GM18508 (cell line): Measurements from ENCODE around the gene IVD.

Experiments
- ATAC-seq: cut with Tn5 transposase; IDR thresholded peaks from one replicate; pipeline ENCODE4 v1.9.1; 2021; ENCODE audit warnings: moderate number of reproducible peaks; ENCODE audit not compliant: insufficient read depth, unreplicated experiment

The IVD gene

DNA sequence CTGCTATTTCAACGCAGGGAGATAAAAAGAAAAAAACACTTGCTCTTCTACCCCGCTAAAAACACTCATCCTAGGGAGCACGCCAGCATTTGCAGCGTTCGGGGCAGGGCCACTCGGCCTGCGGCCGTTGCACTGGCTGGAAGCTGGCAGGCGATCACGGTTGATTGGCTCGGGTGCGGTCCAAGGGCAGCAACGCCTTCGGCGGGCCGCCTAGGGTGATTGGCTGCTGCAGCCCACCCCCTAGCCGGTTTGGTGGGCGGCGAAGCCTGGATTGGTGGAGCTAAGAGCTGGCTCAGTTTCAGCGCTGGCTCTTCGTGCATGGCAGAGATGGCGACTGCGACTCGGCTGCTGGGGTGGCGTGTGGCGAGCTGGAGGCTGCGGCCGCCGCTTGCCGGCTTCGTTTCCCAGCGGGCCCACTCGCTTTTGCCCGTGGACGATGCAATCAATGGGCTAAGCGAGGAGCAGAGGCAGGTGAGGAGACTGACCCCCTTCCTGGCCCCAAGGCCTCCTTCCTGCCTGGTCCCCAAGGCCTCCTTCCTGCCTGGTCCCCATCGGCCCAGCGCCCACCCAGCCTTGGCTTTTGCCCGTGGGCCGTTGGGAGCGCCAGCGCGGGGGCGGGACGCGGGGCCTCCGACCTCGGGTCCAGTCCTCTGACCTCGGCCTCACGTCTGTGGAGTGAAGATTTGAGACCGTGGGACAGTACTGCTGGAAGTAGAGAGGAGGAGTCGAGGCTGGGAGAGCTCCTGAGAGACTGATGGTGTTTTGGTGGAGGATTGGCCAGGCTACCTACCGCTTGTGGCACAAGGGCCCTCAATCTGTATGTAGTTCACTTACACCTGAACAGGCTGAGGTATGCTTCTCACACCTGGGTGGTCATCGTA is at the start of gene IVD:
Gene IVD, plus strand, starts transcription at position 295 of the 881 bp plus-strand sequence. Its CDS starts 33 bp downstream, at position 328.
- peak; percentile 71 for ATAC-seq

DNA sequence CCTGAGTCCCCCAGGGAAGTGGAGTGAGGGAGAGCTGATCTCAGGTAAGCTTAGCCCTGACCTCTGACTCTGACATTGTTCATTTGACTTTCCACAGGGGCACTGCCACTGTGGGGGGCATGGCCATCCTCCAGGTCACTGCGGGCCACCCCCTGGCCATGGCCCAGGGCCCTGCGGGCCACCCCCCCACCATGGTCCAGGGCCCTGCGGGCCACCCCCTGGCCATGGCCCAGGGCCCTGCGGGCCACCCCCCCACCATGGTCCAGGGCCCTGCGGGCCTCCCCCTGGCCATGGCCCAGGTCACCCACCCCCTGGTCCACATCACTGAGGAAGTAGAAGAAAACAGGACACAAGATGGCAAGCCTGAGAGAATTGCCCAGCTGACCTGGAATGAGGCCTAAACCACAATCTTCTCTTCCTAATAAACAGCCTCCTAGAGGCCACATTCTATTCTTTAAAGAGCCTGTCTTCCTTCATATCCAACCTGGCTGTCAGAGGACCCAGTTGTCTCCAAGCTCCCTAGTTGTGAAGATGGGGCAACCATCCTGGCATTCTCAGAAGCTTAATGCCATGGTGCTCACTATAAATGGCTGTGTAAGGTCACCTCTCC is 49.5 kb upstream of the IVD start:
- no peak for ATAC-seq

DNA sequence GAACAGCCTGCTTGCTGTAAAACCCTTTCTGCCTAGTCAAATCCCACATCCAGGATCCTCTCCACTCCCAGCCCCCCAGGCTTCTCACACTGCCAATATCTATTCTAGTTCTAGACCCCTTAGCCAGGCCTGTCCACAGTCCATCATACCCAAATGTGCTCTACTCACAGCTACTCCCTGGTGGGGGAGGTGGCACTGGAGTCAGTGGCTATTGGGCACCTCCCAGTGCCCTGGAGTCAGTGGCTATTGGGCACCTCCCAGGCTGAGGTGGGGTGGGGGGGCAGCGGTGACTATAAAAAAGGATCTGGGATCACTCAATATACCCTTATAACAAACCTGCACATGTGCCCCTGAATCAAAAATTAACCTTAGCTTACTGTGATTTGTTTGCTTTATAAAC is 48.3 kb upstream of the IVD start:
- ATAC-seq: no peak

DNA sequence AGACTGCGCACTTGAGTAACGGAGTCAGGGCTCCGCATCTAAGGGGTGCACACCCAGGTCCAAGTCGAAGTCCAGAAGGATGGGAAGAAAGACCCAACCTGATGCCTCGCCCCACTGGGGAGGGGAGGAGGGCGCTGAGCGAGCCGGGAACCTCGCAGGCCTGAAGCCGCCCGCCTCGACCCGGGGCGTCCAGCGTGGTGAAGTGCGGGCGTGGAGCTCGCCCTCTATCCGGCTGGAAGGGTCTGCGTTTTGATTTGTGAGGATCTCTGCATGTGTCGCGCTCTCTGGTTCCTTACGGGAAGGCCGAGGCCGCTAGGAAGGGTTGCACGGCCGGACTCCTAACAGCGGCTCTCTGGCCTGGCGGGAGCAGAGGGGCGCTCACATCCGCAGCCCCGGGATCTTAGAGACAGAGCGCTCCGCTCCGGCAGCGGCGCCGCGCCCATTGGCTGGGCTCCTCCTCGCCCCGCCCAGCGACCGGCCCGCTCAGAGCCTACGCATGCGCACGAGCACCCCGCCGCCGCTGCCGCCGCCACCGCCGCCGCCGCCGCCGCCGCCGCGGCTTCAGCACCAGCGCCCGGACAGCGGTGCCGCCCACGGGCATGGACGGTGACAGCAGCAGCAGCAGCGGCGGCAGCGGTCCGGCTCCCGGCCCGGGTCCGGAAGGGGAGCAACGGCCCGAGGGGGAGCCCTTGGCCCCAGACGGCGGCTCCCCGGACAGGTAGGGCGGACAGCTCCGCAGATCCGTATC is 47.7 kb upstream of the IVD start, which contains the start of gene DISP2:
Gene DISP2, plus strand, starts transcription at position 497 of the 748 bp plus-strand sequence. Its CDS starts 103 bp downstream, at position 600.
- ATAC-seq: no peak

DNA sequence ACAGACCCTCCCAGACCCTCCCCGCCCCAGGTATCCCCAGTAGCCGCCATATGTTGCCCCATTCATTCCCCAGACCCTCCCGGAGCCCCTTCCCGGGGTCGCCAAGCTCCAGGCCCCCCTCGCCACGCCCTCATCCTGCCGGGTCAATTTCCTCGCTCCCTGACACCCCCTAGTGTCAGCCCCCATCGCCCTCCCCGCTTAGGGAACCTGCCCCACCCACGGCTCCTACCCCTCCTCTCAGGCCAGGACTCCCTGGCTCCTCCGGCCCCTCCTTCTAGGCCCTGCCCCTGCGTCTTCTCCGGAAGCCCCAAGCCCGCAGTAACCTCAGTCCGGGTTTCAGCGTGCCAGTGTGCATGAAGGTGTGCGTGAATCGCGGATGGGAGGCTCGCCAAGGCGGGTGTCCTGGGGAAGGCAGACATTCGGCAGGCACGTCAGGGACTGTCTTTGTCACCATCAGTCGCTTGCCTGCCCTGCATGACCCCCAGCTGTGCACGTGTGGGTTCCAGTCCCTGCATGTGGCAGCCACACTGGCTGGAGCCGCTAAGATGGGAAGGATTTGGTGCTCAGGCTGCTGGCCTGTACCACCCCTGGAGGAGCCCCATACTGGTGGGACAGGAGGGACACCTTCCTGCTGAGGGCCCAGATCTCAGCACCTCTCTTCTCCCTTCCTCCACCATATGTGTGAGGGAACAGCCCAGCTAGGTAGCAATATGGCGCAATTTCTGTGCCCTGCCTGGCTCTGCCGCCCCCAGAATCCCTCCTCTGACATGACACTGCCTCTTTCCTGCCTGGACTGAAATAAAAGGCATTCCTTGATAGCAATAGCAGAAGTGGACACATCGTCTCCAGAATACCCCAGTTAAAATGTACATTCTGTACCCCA is 46.9 kb upstream of the IVD start:
- no peak for ATAC-seq

DNA sequence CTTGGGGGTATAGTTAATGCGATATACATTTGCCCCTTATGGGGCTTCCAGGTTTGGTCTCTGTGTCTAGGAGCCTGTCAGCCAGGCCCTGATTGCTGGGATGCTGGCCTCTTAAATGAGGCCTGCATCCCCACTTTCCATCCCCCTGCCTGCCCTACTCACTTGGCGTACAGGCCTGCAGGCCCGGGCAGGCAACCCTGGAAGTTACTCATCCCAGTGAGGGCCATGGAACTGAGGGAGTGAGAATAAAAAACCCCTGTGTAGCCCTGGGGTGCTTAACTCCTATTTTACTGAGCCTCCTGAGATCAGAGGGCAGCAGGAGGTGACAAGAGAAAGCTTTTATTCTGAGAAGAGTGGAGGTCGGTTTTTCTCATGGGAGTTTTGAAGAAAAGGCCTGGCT is 45.6 kb upstream of the IVD start:
- ATAC-seq: no peak

DNA sequence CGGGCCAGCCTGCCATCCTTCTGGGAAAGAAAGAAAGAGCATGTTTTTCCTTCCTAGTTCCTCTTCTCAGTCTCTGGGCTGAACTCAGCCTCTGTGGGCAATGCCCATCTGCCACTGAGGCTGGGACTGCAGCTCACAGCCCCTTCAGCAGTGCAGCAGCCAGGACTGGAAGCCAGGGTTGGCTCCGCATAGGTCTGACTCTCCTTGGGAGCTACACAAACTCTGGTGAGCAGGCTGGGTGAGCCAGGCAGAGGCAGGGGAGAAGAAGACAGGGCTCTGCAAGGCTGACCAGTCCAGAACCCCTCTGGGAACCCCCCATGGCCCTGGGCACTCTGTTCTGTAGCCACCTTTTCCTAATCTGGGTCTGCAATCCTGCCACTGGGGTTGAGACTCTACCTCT is 44.0 kb upstream of the IVD start:
- ATAC-seq: no peak

DNA sequence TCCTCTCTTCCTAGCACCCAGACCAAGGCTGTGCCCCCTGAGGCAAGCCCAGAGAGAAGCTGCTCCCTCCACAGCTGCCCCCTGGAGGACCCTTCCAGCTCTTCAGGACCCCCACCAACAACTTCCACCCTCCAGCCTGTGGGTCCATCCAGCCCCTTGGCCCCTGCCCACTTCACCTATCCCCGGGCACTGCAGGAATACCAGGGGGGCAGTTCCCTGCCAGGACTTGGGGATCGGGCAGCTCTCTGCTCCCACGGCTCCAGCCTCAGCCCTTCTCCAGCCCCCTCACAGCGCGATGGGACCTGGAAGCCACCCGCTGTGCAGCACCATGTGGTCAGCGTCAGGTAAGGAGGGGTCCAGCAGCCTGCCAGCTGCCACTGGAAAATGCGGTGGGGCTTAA is 42.0 kb upstream of the IVD start:
- no peak for ATAC-seq

DNA sequence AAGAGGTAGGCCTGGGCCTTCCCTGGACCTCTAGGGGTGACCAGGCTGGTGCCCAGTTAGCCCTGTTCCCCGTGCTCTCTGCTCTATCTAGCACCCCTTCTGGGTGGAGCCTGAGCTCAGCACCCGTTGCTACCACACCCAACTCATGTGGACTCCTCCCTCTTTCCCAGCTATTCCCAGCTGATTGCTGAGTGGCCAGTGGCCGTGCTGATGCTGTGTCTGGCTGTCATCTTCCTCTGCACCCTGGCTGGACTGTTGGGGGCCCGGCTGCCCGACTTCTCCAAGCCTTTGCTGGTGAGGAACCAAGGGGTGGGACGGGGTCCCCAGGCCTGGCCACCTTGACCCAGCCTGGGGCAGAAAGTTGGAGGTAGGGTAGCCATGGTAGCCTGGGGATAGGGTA is 41.3 kb upstream of the IVD start:
- ATAC-seq: no peak

DNA sequence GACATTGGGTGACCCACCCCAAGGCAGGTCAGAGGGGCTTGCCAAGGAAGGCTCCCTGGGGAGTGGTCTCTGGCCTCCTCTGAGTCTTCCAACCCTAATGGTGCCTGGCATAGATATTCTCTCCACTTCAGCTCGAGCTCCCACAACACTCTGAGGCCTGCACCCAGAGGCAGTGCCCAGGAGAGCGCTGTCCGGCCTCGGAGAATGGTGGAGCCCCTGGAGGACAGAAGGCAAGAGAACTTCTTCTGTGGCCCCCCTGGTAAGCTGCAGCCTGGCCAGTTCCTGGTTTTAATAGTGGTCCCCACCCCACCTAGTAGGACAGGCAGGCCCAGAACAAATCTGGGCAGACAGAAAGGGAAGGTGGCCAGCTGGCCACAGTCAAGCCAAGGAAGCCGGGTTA is 40.6 kb upstream of the IVD start:
- ATAC-seq: no peak

DNA sequence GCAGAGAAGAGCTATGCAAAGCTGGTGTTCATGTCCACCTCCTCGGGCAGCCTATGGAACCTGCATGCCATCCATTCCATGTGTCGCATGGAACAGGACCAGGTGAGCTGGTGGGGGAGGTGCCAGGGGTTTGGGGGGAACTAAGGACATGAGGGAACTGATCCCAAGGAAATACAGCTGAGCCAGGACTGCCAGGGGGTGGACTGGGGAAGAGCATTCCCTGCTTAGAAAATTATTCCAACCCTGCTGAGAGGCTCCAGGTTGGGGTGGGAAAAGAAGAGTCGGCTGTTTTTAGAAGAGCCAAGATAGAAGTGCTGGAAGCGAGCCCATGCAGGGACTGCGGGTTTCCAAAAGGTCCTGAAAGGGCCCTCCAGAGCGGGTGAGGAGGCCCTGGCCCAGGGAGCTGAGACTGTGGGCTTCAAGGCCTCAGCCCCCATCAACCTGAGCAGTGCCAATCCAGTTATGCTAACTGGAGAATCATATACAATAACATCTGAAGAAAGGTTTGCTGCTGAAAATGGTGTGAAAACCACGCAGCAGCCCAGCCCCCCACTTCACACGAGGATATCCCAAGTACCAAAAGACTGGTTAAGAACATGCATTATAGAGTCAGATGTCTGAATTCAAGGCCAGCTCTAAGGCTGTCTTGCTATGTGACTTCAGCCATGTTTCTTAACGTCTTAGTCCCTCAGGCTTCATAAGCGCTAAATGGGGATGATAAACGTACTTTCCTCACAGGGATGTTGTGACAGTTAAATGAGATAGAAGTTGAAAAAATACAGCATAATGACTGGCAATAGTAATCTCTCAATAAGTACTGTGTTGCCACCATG is 39.8 kb upstream of the IVD start:
- no peak for ATAC-seq

DNA sequence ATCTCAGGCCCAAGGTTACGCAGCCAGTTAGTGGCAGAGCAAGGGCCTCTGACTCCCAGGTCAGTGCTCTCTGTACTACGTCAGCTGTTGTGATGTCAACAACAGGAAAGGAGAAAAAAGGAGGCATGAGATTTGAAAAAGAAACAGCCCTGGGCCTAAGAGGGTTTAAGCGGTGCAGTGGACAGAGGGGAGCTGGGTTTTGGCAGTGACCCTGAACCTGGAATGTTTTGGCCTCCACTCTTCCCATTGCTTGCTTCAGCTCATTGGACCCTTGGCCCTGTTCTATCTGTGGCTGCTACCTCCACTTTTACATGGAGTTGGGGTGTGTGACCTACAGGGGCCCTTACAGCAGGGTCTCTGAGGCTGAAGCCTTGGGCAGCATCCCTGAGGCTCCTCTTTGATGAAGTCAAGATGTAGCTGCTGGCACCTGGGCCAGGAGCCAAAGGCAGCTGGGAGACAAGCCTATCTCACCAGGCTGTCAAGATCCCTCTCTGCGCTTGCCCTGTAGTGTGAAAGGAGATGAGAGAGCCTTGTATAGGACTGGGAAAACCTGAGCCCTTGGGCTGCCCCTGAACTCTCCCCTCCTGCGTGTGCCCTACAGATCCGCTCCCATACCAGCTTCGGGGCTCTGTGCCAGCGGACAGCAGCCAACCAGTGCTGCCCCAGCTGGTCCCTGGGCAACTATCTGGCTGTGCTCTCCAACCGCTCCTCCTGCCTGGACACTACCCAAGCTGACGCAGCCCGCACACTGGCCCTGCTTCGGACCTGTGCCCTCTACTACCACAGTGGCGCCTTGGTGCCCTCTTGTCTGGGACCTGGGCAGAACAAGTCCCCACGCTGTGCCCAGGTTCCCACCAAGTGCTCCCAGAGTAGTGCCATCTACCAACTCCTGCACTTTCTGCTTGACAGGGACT is 38.9 kb upstream of the IVD start:
- ATAC-seq: no peak

DNA sequence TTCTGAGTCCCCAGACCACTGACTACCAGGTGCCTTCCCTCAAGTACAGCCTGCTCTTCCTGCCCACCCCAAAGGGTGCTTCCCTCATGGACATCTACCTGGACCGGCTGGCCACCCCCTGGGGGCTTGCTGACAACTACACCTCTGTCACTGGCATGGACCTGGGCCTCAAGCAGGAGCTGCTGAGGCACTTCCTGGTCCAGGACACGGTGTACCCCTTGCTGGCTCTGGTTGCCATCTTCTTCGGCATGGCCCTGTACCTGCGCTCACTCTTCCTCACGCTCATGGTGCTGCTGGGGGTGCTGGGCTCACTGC is 38.3 kb upstream of the IVD start:
- ATAC-seq: no peak

DNA sequence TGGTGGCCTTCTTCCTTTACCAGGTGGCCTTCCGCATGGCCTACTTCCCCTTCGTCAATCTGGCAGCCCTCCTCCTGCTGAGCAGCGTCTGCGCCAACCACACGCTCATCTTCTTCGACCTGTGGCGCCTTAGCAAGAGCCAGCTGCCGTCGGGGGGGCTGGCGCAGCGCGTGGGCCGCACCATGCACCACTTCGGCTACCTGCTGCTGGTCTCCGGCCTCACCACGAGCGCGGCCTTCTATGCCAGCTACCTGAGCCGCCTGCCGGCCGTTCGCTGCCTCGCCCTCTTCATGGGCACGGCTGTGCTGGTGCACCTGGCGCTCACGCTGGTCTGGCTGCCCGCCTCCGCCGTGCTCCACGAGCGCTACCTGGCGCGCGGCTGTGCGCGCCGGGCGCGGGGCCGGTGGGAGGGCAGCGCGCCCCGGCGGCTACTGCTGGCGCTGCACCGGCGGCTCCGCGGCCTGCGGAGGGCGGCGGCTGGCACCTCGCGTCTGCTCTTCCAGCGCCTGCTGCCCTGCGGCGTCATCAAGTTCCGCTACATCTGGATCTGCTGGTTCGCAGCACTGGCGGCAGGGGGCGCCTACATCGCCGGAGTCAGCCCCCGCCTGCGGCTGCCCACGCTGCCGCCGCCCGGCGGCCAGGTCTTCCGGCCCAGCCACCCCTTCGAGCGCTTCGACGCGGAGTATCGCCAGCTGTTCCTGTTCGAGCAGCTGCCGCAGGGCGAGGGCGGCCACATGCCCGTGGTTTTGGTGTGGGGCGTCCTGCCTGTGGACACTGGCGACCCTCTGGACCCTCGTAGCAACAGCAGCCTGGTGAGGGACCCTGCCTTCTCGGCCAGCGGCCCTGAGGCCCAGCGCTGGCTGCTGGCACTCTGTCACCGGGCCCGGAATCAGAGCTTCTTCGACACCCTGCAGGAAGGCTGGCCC is 37.6 kb upstream of the IVD start:
- ATAC-seq: no peak

DNA sequence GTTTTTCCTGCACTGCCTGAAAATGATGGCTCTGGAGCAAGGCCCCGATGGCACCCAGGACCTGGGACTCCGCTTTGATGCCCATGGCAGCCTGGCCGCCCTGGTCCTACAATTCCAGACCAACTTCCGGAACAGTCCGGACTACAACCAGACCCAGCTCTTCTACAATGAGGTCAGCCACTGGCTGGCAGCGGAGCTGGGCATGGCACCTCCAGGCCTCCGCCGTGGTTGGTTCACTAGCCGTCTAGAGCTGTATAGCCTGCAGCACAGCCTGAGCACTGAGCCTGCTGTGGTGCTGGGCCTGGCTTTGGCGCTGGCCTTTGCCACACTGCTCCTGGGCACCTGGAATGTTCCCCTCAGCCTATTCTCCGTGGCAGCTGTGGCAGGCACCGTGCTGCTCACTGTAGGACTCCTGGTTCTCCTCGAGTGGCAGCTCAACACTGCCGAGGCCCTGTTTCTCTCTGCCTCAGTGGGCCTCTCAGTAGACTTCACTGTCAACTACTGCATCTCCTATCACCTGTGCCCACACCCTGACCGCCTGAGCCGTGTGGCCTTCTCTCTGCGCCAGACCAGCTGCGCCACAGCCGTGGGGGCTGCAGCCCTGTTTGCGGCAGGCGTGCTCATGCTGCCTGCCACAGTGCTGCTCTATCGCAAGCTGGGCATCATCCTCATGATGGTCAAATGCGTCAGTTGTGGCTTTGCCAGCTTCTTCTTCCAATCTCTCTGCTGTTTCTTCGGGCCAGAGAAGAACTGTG is 36.7 kb upstream of the IVD start:
- ATAC-seq: no peak

DNA sequence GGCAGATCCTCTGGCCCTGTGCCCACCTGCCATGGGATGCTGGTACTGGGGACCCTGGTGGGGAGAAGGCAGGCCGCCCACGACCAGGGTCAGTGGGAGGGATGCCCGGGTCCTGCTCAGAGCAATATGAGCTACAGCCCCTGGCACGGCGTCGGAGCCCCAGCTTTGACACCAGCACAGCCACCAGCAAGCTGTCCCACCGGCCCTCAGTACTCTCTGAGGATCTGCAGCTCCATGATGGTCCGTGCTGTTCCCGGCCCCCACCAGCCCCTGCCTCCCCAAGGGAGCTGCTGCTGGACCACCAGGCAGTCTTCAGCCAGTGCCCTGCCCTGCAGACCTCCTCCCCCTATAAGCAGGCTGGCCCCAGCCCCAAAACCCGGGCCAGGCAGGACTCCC is 36.1 kb upstream of the IVD start:
- ATAC-seq: no peak

DNA sequence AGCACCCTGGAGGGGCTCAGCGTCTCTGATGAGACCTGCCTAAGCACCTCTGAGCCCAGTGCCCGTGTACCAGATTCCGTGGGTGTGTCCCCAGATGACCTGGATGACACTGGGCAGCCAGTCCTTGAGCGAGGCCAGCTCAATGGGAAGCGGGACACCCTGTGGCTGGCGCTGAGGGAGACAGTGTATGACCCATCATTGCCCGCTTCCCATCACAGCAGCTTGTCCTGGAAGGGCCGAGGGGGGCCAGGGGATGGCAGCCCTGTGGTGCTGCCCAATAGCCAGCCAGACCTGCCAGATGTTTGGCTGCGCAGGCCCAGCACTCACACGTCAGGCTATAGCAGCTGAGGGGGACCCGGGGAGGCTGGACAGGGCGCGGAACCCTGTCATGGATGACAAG is 35.6 kb upstream of the IVD start:
- no peak for ATAC-seq
